HG02973 (cell line): Measurements from ENCODE around the gene FBXO21.
"Not testable (repeated sequence)": the region's sequence is repeated elsewhere in the genome, so short reads cannot be mapped to it uniquely, and the experiment has no call there.

Experiments
- ATAC-seq: cut with Tn5 transposase; IDR thresholded peaks from one replicate; pipeline ENCODE4 v1.9.1; 2021; ENCODE audit warnings: moderate library complexity; ENCODE audit not compliant: unreplicated experiment

FBXO21 gene, protein sequence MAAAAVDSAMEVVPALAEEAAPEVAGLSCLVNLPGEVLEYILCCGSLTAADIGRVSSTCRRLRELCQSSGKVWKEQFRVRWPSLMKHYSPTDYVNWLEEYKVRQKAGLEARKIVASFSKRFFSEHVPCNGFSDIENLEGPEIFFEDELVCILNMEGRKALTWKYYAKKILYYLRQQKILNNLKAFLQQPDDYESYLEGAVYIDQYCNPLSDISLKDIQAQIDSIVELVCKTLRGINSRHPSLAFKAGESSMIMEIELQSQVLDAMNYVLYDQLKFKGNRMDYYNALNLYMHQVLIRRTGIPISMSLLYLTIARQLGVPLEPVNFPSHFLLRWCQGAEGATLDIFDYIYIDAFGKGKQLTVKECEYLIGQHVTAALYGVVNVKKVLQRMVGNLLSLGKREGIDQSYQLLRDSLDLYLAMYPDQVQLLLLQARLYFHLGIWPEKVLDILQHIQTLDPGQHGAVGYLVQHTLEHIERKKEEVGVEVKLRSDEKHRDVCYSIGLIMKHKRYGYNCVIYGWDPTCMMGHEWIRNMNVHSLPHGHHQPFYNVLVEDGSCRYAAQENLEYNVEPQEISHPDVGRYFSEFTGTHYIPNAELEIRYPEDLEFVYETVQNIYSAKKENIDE

DNA sequence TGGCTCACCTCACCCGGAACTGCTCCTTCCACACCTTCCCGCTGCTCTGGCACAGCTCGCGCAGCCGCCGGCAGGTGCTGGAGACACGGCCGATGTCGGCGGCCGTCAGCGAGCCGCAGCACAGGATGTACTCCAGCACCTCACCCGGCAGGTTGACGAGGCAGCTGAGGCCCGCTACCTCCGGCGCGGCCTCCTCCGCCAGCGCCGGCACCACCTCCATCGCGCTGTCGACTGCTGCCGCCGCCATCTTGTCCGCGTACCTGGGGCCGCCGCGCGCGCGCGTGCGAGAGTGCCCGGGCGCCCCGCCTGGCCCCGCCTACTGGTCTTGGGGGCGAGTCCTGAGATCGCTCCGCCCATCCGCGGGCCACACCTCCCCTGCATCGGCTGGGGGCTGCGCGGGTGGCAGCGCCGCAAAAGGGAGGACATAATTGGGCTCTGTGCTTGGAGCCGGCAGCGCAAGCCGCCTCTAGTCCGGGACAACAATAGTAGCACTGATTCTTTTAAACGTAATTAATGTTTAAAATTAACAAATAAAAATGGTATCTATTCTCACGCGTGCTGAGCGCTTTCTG, at the start of gene FBXO21:
Gene FBXO21, minus strand, starts transcription at position 261 of the 572 bp plus-strand sequence. Its CDS starts 14 bp downstream, at position 247.
- peak; percentile 88 for ATAC-seq

DNA sequence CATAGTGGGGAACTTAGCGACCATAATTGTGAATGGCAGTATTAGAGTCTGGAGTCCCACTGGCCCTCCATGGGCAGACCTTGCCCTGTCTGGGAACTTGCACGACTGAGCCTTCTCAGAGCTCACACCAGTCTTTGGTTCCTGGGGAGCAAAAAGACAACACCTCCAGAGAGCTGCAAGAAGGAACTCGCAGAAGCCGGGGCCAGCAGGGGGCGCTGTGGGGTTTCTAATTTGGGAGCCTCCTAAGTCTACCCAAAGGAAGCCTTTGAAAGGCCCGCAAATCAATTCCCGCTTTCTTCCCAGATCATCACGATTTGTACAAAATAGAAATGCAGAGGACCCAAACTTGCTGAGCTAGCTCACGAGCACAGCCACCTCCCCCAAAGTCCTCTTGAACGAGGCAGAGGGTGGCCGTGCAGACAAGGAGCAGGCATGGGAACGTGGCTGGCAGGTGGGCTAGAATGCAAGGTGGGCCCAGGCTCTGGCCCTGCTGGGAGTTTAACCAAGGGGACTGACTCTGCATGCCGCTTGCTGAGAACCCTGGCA, 46.3 kb upstream of the FBXO21 start:
- ATAC-seq, result no peak

DNA sequence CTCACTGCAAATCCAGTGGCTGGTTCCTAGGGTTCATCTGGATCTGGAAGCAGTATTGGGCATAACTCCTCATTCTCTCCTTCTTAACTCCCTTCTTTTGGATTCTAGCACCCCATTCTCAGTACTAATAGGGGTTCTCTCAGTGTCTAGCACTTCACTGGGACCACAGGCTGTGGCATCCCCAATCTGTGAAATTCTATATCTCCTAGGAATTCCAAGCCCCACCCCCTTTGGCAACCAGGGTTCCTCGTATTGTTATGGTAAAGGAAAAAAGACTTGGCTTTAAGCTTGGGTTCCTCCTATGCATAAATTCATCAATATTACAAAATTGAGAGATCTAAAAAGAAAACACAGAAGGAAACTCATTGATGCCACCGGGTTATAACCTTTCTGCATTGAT, 45.0 kb upstream of the FBXO21 start:
- no peak for ATAC-seq

- ATAC-seq, result no peak
Observed at GRCh38 chr12:117234441-117234840, 44.2 kb upstream of the FBXO21 start.

DNA sequence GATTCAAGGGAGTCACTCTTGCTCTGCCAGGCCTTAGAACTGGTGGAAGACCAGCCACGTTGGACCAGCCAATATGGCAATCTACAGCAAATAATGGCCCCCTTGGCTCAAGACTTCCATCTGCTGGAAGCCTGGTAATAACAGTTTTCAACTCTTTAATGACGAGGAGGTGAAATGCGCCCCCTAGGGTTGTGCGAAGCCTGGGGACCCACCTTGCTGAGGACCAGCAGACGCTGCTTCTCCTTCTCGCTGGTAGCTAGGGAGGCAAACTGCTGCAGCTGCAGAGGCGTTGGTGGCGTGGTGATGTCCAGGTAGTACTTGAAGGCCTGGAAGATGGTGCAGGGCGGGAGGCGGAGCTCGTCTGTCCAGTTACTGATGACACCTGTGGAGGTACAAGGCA, 41.5 kb upstream of the FBXO21 start:
- ATAC-seq, result no peak

DNA sequence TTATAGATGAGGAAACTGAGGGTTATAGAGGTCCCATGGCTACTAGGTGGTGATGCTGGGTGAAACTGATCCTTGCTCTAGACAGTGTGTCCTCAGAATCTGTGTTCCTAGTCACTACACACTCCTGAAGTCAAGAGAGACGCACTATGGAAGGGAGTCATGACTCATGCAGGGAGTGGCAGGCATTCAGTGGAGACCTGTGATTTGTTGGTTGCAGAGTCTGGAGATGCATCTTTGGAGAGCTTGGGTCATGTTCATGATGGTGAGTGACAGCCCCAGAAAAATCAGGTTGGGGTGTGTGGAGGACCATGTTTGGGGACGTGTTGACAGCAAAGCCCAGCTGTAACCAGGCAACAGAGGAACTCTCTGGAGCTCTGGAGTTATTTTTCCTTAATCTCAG, 38.0 kb upstream of the FBXO21 start:
- no peak for ATAC-seq

- ATAC-seq, result no peak
Observed at GRCh38 chr12:117227000-117227653, 36.9 kb upstream of the FBXO21 start.

DNA sequence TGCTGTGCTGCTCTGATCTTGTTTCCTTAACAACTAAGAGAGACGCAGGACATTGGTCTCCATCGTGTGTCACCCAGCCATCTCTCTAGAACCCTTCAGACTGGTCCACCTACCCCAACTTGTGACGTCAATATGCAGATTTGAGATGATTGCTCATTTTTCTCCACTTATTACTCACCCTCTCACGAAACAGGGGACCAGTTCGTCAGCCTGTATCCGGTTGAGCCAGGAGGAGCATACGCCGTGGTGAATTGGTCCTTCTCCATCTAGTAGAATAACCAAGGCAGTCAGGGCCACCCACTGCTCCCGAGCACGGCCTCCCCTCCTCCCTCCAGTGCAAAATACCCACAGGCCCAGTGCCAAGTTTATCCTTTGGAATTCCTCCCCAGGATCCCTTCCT, 36.2 kb upstream of the FBXO21 start:
- no peak for ATAC-seq

- ATAC-seq, result no peak
Observed at GRCh38 chr12:117225179-117225578, 34.9 kb upstream of the FBXO21 start.

- not testable (repeated sequence) for ATAC-seq
Observed at GRCh38 chr12:117220947-117221346, 30.7 kb upstream of the FBXO21 start.

DNA sequence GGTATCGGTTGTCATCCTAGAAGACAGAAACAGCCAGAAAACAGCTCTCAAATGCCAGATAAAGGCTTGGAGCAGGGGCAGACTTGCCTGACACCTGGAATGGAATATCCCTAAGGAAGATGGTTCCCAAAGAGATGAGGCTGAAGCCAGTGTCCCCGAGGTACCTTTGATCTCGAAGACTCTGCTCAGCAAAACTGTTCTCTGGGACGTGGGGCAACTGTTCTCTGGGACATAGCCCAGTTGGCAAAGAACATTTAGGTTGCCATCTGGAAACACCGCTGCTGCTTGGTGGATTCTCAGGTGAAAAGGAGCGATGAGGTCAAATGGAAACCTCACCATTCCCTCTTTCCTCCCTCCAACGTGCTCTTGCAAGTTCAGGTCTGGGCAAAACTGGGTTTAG, 27.9 kb upstream of the FBXO21 start:
- no peak for ATAC-seq

GRCh38 chr12:117216686-117217085, 26.4 kb upstream of the FBXO21 start:
- no peak for ATAC-seq

DNA sequence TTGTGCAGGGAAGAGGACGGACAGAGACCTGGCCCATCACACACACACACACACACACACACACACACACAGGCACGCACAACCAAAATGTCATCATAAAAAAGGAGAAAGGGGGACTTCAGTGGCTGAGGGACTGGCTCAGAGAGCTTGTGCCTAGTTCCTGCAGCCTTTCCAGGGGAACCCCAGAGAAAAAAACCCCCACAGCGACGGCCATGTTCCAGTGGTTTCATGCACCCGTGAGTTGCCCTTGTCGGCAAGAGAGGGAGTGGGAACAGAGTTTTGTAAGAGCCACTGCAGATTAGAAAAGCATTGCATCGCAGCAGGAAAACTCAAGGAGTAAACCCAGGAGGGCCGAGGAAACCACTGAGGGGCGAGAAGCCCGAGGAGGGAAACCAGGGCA, 24.5 kb upstream of the FBXO21 start:
- ATAC-seq, result no peak

GRCh38 chr12:117213295-117213808, 23.1 kb upstream of the FBXO21 start:
- no peak for ATAC-seq

GRCh38 chr12:117212563-117213190, 22.4 kb upstream of the FBXO21 start:
- ATAC-seq, result no peak

GRCh38 chr12:117210266-117210918, 20.1 kb upstream of the FBXO21 start:
- ATAC-seq, result no peak

- no peak for ATAC-seq
Observed at GRCh38 chr12:117209626-117210025, 19.4 kb upstream of the FBXO21 start.

- ATAC-seq, result no peak
Observed at GRCh38 chr12:117208811-117209455, 18.7 kb upstream of the FBXO21 start.

- ATAC-seq, result no peak
Observed at GRCh38 chr12:117208206-117208605, 17.9 kb upstream of the FBXO21 start.

GRCh38 chr12:117207675-117208074, 17.4 kb upstream of the FBXO21 start:
- ATAC-seq, result no peak
